ENCODE results near the gene KLK10.

- TF ChIP-seq, protein P1, sequence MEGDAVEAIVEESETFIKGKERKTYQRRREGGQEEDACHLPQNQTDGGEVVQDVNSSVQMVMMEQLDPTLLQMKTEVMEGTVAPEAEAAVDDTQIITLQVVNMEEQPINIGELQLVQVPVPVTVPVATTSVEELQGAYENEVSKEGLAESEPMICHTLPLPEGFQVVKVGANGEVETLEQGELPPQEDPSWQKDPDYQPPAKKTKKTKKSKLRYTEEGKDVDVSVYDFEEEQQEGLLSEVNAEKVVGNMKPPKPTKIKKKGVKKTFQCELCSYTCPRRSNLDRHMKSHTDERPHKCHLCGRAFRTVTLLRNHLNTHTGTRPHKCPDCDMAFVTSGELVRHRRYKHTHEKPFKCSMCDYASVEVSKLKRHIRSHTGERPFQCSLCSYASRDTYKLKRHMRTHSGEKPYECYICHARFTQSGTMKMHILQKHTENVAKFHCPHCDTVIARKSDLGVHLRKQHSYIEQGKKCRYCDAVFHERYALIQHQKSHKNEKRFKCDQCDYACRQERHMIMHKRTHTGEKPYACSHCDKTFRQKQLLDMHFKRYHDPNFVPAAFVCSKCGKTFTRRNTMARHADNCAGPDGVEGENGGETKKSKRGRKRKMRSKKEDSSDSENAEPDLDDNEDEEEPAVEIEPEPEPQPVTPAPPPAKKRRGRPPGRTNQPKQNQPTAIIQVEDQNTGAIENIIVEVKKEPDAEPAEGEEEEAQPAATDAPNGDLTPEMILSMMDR (IDR thresholded peaks at IDR 0.05): no peak
- no peak for TF ChIP-seq POLR2A (IDR thresholded peaks at IDR 0.05)
These were observed 40.2 kb upstream of the KLK10 start for GRCh38 chr19:51059715-51060114.

Measured in lower leg skin (tissue), 3 donors.